ENCODE measurements around the gene MPPED2.

Gene MPPED2

DNA sequence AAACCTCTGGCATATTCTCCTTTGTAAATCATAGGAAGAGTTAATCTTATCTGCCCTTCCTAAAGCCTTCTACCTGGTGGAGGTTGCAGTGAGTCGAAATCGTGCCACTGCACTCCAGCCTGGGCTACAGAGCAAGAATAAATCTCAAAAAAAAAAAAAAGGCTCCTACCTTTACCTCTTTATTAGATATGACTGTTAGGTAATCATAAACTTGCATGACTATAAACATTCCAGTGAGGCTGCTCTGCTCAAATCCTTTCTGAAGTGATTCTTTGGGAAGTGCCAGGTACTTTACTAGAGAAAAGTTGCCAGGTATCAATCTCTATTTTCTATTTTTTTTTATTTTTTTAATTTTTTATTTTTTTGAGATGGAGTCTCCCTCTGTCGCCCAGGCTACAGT lies 59.6 kb downstream of the MPPED2 start:
- no peak for DNase-seq
- H3K4me3 Mint-ChIP-seq, result no peak overlapping the region
- CTCF ChIA-PET, result no interaction called here
- no peak overlapping the region for H3K27ac Mint-ChIP-seq
- H3K36me3 Mint-ChIP-seq, result no peaks in the 10 kb centered on the region
- no peaks in the 10 kb centered on the region for H3K4me1 Mint-ChIP-seq
- no peaks in the 10 kb centered on the region for H3K27me3 Mint-ChIP-seq
- H3K9me3 Mint-ChIP-seq, result no peaks in the 10 kb centered on the region

DNA sequence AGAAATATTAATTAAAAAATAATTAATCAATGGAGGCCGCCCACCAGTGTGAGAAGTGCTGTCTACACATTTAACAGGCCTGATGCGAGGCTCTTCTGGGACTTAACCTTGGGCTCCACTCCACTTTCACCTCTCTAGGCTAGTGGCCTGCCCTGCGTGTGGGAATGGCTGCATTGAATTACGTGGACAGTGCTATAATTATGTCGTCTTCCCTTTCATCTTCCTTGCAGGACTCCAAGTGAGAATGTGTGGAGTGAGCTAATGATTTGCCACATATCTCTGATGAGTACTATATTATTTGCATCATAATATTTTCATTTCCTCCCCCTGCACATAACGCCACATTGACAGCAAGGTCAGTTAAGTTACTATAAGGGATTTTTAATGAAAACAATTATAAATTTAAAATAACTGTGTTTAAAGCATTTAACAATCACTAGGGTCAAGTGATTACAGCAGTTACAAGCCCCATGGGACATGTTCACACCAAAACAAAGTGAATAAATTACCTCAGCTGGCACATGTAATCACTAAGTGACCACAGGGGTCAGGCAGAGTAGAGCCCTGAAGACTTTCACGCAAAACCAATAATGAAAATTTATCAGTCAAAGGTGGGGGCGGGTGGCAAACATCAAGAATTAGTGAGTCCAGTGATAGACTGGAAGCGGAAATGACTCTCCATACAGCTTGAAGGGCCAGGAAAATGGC lies 63.5 kb downstream of the MPPED2 start:
- Mint-ChIP-seq H3K4me1 (no peaks in the 10 kb centered on the region), H3K27ac (no peak overlapping the region), H3K9me3 (no peaks in the 10 kb centered on the region), H3K36me3 (no peaks in the 10 kb centered on the region), H3K4me3 (no peak overlapping the region), H3K27me3 (no peaks in the 10 kb centered on the region)
- CTCF ChIA-PET, result no interaction called here
- DNase-seq, result no peak

DNA sequence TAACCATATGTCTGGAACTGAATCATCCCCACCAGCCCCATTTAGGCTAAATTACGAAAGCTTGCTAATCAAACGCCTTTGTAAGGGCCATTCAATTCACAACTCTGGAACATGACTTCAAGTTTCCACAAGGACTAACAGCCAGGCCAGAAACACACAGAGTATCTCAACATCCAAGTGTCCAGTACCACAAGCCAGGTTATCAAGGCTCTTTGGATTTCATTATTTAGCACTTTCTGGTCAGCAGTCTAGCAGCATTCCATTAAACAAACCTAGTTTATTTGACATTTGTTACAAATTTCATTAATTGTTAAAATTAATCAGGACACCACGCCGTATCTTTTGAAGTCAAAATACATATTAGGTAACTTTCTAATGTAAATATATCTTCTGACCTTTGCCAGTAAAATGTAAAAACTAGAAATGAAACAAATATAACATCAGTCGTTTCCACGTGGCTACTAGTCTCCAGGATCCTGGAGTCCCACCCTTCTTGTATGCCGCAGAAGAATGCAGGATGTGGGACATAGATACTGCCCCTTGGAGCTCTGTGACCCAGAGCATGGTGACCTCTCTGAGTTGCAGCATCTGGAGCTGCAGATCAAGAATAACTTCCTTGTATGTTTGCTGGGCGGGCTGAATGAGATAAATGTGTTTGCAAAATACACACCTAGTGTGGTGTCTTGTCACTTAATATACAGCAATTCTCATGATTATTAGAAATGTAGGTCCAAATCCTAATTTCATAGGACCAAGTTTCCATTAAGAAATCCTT lies 64.7 kb downstream of the MPPED2 start:
- H3K4me1 Mint-ChIP-seq, result no peaks in the 10 kb centered on the region
- CTCF ChIA-PET, result no interaction called here

DNA sequence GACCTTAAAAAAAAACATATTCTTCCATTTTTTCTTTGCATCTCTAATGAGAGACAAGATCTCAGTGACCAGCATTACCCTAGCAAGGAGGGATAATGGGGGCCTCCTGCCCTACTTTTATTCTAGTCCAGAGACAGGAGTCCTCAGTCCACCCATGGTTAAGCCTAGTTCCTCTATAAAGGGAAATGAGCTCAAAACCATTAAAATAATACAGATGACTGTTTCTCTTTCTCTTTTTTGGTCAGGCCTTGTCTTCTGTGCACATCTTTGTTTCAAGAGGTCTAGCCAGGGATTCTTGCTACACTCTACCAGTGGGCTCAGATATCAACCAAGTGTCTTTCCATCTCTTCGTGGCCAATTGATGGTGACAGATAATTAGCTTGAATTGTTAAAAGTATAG lies 73.1 kb downstream of the MPPED2 start:
- no peak overlapping the region for H3K27ac Mint-ChIP-seq
- H3K36me3 Mint-ChIP-seq, result no peaks in the 10 kb centered on the region
- CTCF ChIA-PET, result no interaction called here
- no peak overlapping the region for H3K4me3 Mint-ChIP-seq
- DNase-seq, result no peak
- H3K9me3 Mint-ChIP-seq, result no peaks in the 10 kb centered on the region
- no peaks in the 10 kb centered on the region for H3K27me3 Mint-ChIP-seq
- H3K4me1 Mint-ChIP-seq, result peaks cover 2% of the 10 kb centered on the region

More for the DNA sequence above, 64.7 kb downstream of the MPPED2 start:
- no peaks in the 10 kb centered on the region for H3K36me3 Mint-ChIP-seq
- H3K4me3 Mint-ChIP-seq, result no peak overlapping the region
- no peak for DNase-seq
- no peak overlapping the region for H3K27ac Mint-ChIP-seq
- no peaks in the 10 kb centered on the region for H3K27me3 Mint-ChIP-seq
- no peaks in the 10 kb centered on the region for H3K9me3 Mint-ChIP-seq

DNA sequence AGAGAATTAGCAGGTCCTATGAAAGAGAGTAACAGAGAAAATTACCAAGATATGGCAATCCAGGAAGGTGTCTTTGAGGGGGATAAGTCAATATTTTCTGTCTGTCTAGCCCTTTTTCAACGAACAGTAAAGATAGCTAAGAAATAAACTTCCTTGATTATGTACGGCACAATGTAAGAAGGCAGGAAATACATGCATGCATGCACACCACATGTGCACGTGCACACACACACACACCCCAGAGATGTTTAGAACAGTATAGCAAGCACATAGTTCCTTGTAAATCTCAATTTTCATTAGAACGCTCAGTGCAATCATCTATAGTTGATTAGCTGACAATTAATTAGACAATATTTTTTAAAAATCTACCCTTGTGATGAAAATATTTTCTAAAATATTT lies 74.7 kb downstream of the MPPED2 start:
- no peak for DNase-seq
- H3K9me3 Mint-ChIP-seq, result no peaks in the 10 kb centered on the region
- no peak overlapping the region for H3K4me3 Mint-ChIP-seq
- H3K36me3 Mint-ChIP-seq, result no peaks in the 10 kb centered on the region
- H3K27ac Mint-ChIP-seq, result no peak overlapping the region
- peaks cover 2% of the 10 kb centered on the region for H3K4me1 Mint-ChIP-seq
- CTCF ChIA-PET, result no interaction called here
- H3K27me3 Mint-ChIP-seq, result no peaks in the 10 kb centered on the region

DNA sequence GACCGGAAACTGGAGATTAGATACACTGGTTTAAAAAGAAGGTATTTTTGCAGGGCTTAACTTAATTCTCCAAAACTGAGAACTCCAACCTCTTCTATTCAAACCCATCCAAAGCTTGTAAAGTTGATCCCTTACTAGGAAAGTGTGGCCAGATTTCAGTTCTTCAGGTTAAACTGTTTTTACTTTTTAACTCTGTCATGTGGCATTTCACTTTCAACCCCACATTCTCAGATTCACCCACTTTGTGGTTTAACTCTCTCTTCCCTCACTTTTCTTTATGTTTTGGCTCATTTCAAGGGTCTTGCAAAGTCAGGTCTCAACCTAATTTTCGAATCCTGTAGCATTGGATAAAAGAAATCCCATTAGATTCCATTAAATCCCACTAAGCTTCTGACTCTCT lies 75.4 kb downstream of the MPPED2 start:
- no peak for DNase-seq
- Mint-ChIP-seq H3K4me3 (no peak overlapping the region), H3K9me3 (no peaks in the 10 kb centered on the region)

DNA sequence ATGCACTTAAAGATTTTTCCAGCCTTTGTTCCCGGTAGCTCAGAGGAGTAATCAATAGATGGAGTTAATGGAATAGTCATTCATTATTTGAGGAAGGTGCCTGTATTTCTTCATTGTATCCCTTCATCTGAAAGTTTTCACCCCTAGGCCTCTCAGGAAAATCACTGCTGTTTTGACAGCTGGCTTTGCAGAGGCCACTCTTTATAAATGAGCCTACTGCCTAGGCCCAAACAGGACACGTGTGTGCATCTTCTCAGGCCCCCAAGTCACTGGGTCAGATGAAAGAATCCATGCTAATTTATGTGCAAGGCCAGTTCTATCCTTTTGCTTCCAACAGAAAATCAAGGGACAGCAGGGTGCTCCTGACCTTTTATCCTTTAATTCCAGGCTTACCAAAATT lies 76.8 kb downstream of the MPPED2 start:
- H3K36me3 Mint-ChIP-seq, result no peaks in the 10 kb centered on the region

More for the DNA sequence above, 75.4 kb downstream of the MPPED2 start:
- Mint-ChIP-seq H3K27me3 (no peaks in the 10 kb centered on the region), H3K4me1 (peaks cover 2% of the 10 kb centered on the region), H3K27ac (no peak overlapping the region), H3K36me3 (no peaks in the 10 kb centered on the region)
- CTCF ChIA-PET, result no interaction called here

DNA sequence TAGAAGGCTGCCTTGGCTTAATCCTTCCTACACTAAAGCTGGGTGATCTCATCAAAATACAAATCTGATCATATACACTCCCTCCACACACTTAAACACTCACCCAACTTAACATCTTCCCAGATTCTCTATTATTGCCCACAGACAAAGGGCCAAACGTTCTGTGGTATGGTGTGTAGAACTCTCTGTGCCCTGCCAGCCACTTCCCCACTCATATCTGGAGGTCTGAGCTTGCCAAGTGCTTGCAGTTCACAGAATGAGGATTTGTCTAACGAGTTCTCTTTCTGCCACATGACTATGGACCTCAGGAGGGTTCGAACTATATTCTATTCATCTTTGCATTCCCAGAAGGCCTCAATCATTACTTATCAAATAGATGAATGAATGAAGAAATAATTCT lies 77.6 kb downstream of the MPPED2 start:
- no peak overlapping the region for H3K4me3 Mint-ChIP-seq
- CTCF ChIA-PET, result no interaction called here
- H3K9me3 Mint-ChIP-seq, result no peaks in the 10 kb centered on the region
- peaks cover 3% of the 10 kb centered on the region for H3K27me3 Mint-ChIP-seq
- H3K27ac Mint-ChIP-seq, result no peak overlapping the region
- H3K4me1 Mint-ChIP-seq, result peaks cover 2% of the 10 kb centered on the region
- no peak for DNase-seq
- H3K36me3 Mint-ChIP-seq, result no peaks in the 10 kb centered on the region

More for the DNA sequence above, 76.8 kb downstream of the MPPED2 start:
- Mint-ChIP-seq H3K9me3 (no peaks in the 10 kb centered on the region), H3K27ac (no peak overlapping the region), H3K4me3 (no peak overlapping the region), H3K4me1 (peaks cover 2% of the 10 kb centered on the region), H3K27me3 (peaks cover 2% of the 10 kb centered on the region)
- DNase-seq, result no peak
- CTCF ChIA-PET, result no interaction called here

DNA sequence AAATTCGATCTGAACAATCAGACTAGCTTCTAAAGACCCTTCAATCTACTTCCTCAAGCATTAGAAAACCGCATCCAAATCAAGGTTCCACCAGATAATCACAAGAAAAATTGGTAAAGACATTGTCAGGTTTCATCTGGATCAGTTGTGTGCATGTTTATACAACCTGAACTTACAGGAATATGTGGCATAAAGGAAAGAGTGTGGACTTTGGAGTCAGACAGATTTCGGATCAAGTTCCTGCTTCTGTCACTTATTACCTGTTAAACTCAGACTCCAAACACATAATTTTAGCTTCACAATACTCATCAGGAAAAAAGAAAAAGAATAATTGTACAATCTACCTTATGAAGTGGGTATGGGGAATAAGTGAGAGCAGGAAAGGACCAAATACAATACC lies 80.5 kb downstream of the MPPED2 start:
- H3K9me3 Mint-ChIP-seq, result no peaks in the 10 kb centered on the region

DNA sequence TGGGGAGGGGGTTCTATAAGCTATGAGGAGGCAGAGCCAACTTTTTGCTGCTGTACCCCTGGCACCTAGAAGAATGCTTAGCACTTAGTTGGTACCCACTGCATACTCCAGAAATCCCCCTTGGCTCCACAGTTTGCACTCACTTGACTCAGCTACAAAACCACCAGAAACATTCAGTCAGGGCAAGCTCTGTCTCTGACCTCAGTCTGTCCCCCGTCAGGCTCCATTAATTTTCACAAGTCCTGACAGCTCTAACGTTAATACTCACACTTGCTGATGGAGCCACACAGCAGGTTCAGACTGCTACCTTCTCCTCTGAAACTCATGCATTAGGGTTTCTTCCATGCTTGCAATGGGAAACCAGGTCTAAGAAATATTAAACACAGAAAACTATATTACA lies 81.7 kb downstream of the MPPED2 start:
- Mint-ChIP-seq H3K36me3 (no peaks in the 10 kb centered on the region), H3K9me3 (no peaks in the 10 kb centered on the region), H3K4me3 (no peak overlapping the region), H3K4me1 (no peaks in the 10 kb centered on the region), H3K27ac (no peak overlapping the region), H3K27me3 (peaks cover 3% of the 10 kb centered on the region)
- DNase-seq, result no peak
- CTCF ChIA-PET, result no interaction called here

More for the DNA sequence above, 80.5 kb downstream of the MPPED2 start:
- H3K4me3 Mint-ChIP-seq, result no peak overlapping the region
- no peak overlapping the region for H3K27ac Mint-ChIP-seq
- H3K27me3 Mint-ChIP-seq, result peaks cover 3% of the 10 kb centered on the region
- CTCF ChIA-PET, result no interaction called here
- no peaks in the 10 kb centered on the region for H3K4me1 Mint-ChIP-seq
- no peak for DNase-seq
- H3K36me3 Mint-ChIP-seq, result no peaks in the 10 kb centered on the region

DNA sequence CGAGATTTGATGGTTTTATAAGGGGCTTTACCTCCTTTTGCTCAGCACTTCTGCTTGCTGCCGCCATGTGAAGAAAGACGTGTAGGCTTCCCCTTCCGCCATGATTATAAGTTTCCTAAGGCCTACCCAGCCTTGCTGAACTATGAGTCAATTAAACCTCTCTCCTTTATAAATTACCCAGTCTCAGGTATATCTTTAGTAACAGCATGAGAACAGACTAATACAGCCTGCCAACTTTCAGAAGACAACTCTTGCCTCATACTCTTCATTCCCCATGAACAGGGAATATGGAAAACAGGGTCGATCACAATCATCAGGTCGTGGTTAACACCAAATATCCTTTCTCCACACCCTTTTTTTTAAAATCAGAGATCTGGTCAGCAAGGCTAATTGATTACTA lies 83.0 kb downstream of the MPPED2 start:
- Mint-ChIP-seq H3K36me3 (no peaks in the 10 kb centered on the region), H3K27ac (no peak overlapping the region), H3K27me3 (peaks cover 3% of the 10 kb centered on the region), H3K9me3 (no peaks in the 10 kb centered on the region), H3K4me1 (no peaks in the 10 kb centered on the region), H3K4me3 (no peak overlapping the region)
- CTCF ChIA-PET, result no interaction called here
- DNase-seq, result no peak

DNA sequence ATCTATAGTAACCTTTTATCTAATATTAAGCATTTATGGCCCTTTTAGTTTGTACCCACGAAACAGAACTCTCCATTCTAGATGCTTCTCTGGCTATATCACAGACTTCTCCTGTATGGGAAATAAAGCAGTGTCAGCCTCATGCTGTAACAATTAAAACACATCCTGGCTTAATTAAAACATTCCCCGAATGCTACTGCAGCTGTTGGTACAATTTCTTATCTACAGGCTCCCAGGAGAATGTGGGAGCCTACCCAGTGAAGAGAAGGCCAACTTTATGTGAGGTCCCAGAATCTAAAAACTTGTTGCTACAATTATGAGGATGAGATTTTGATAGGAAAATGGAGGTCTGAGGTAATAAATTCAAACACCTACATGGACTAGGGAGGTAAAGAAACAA lies 83.8 kb downstream of the MPPED2 start:
- Mint-ChIP-seq H3K27me3 (peaks cover 3% of the 10 kb centered on the region), H3K36me3 (no peaks in the 10 kb centered on the region)
- CTCF ChIA-PET, result no interaction called here

DNA sequence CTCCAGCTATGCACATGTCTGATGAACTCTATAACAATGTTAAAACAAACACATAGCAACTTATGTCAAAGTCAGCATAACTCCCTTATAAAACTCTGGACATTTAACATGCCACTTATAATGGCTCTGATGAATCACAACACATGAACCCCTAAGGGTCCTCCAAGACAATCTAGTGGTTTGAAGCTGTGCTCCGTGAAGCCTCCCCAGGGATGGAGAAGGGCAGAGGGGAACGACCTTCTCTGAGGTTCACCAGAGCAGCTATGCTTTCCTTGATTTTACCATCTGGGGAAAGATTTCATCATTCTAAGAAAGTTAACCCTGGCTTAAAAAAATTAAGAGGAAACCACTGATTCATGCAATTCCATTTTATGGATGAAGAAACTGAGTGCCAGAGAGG lies 84.4 kb downstream of the MPPED2 start:
- CTCF ChIA-PET, result no interaction called here
- Mint-ChIP-seq H3K4me3 (no peak overlapping the region), H3K4me1 (no peaks in the 10 kb centered on the region), H3K36me3 (no peaks in the 10 kb centered on the region), H3K27ac (no peak overlapping the region), H3K27me3 (peaks cover 3% of the 10 kb centered on the region), H3K9me3 (no peaks in the 10 kb centered on the region)
- no peak for DNase-seq

More for the DNA sequence above, 83.8 kb downstream of the MPPED2 start:
- Mint-ChIP-seq H3K4me1 (no peaks in the 10 kb centered on the region), H3K27ac (no peak overlapping the region), H3K9me3 (no peaks in the 10 kb centered on the region), H3K4me3 (no peak overlapping the region)
- DNase-seq, result no peak

DNA sequence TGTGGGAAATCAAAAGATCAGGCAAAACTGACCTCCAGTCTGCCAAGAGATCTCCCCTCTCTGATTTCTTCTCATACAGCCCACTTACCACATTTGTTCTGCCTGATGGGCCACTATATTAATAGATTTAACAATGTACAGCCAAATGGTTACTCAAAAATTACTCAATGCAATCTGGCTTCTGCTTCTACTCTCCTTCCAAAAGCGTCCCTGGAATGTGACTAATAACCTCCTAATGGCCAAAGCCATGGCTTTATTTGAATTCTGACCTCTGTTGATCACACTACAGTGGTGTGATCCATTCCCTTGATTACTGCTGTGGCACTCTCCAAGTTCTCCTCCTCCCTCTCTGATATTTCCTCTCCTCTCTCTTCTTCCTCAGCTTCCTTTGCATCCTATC lies 86.2 kb downstream of the MPPED2 start:
- DNase-seq, result no peak
- no peak overlapping the region for H3K4me3 Mint-ChIP-seq
- no peaks in the 10 kb centered on the region for H3K4me1 Mint-ChIP-seq
- H3K9me3 Mint-ChIP-seq, result no peaks in the 10 kb centered on the region
- H3K36me3 Mint-ChIP-seq, result no peaks in the 10 kb centered on the region
- H3K27me3 Mint-ChIP-seq, result peaks cover 3% of the 10 kb centered on the region
- CTCF ChIA-PET, result no interaction called here
- H3K27ac Mint-ChIP-seq, result no peak overlapping the region

DNA sequence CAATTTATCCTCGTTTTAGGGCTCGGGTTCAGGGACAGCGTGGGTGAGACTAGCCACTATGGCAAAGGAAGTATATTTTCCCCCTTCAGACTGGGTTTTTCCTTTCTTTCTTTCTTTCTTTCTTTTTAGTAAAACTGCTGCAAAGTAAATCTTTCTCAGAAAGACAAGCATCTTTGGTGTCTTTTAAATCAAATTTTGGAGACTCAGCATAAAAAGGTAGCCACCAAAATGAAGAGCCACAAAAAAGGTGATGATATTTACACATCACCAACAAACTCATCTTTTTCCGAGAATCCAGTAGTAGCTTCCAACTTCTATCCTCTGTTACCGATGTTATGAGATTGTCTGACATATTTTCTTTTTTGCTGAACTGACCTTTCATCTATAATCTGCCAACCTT lies 88.6 kb downstream of the MPPED2 start:
- no peaks in the 10 kb centered on the region for H3K4me1 Mint-ChIP-seq
- CTCF ChIA-PET, result no interaction called here
- H3K27ac Mint-ChIP-seq, result no peak overlapping the region
- no peaks in the 10 kb centered on the region for H3K36me3 Mint-ChIP-seq
- no peaks in the 10 kb centered on the region for H3K27me3 Mint-ChIP-seq
- no peaks in the 10 kb centered on the region for H3K9me3 Mint-ChIP-seq
- no peak for DNase-seq
- no peak overlapping the region for H3K4me3 Mint-ChIP-seq

Data from activated naive CD4-positive, alpha-beta T cell treated with anti-CD3 and anti-CD28 coated beads, Interleukin-2, amount 10 ng/mL, durations not matched to agents 7 days and 5 days (primary cell).